ENCODE measurements around the gene FGD2.

The FGD2 gene

GRCh38 chr6:37005061-37005810 lies at the start of gene FGD2:
Gene FGD2, plus strand, starts transcription at chr6:37005655. Its CDS starts 163 bp downstream, at chr6:37005818.
- no peak for DNase-seq (ENCODE audit: low read depth)

GRCh38 chr6:36955671-36956445 lies 49.6 kb upstream of the FGD2 start:
- no peak for DNase-seq (ENCODE audit: low read depth)

GRCh38 chr6:36956446-36956820 lies 49.0 kb upstream of the FGD2 start:
- no peak for DNase-seq (ENCODE audit: low read depth)

- no peak for DNase-seq (ENCODE audit: low read depth)
Measured at GRCh38 chr6:36957773-36958271, 47.6 kb upstream of the FGD2 start.

- DNase-seq (ENCODE audit: low read depth) = no peak
Measured at GRCh38 chr6:36958775-36959554, 46.5 kb upstream of the FGD2 start.

GRCh38 chr6:36959555-36960250 lies 45.8 kb upstream of the FGD2 start:
- no peak for DNase-seq (ENCODE audit: low read depth)

- DNase-seq (ENCODE audit: low read depth) = no peak
Measured at GRCh38 chr6:36961441-36962435, 43.7 kb upstream of the FGD2 start.

GRCh38 chr6:36962874-36963273 lies 42.6 kb upstream of the FGD2 start:
- DNase-seq (ENCODE audit: low read depth) = peak; percentile 46

GRCh38 chr6:36963451-36964290 lies 41.8 kb upstream of the FGD2 start:
- DNase-seq (ENCODE audit: low read depth) = peak; percentile 24

- DNase-seq (ENCODE audit: low read depth) = no peak
Measured at GRCh38 chr6:36964349-36964748, 41.1 kb upstream of the FGD2 start.

GRCh38 chr6:36964908-36965307 lies 40.5 kb upstream of the FGD2 start:
- no peak for DNase-seq (ENCODE audit: low read depth)

- DNase-seq (ENCODE audit: low read depth) = no peak
Measured at GRCh38 chr6:36967301-36967700, 38.2 kb upstream of the FGD2 start.

- no peak for DNase-seq (ENCODE audit: low read depth)
Measured at GRCh38 chr6:36967757-36968156, 37.7 kb upstream of the FGD2 start.

- no peak for DNase-seq (ENCODE audit: low read depth)
Measured at GRCh38 chr6:36968266-36968977, 37.0 kb upstream of the FGD2 start.

- DNase-seq (ENCODE audit: low read depth) = no peak
Measured at GRCh38 chr6:36969240-36969691, 36.2 kb upstream of the FGD2 start.

- DNase-seq (ENCODE audit: low read depth) = no peak
Measured at GRCh38 chr6:36969988-36970891, 35.2 kb upstream of the FGD2 start.

GRCh38 chr6:36970892-36971842 lies 34.3 kb upstream of the FGD2 start:
- DNase-seq (ENCODE audit: low read depth) = no peak

Measured in EH (cell line).